Memory B cell (primary cell): ENCODE data around the gene TBX4.
"Not testable (repeated sequence)": the region's sequence is repeated elsewhere in the genome, so short reads cannot be mapped to it uniquely, and the experiment has no call there.

Source experiments
- ATAC-seq: fragments of 150-1000 bp; cut with Tn5 transposase; 2 replicates; pipeline ENCODE4 v1.10.0; 2021; ENCODE audit warnings: low read depth, mild to moderate bottlenecking, moderate library complexity
- DNase-seq, 2 donors: peaks; one replicate each; pipeline ENCODE4 v3.0.0; 2022; ENCODE audit warnings: low spot score in 2 of 2
- H3K27ac Mint-ChIP-seq: one replicate; pipeline ENCODE4 v1.8.0; 2022; ENCODE audit warnings: mild to moderate bottlenecking, moderate library complexity, mixed read lengths
- H3K27me3 Mint-ChIP-seq: one replicate; pipeline ENCODE4 v1.8.0; 2022; ENCODE audit warnings: mixed read lengths
- H3K36me3 Mint-ChIP-seq: one replicate; pipeline ENCODE4 v1.8.0; 2022; ENCODE audit warnings: mild to moderate bottlenecking, mixed read lengths
- H3K4me1 Mint-ChIP-seq: one replicate; pipeline ENCODE4 v1.8.0; 2022; ENCODE audit warnings: mixed read lengths
- H3K4me3 Mint-ChIP-seq: one replicate; pipeline ENCODE4 v1.8.0; 2022; ENCODE audit warnings: mild to moderate bottlenecking, moderate library complexity, mixed read lengths
- H3K9me3 Mint-ChIP-seq: one replicate; pipeline ENCODE4 v1.8.0; 2022; ENCODE audit warnings: mixed read lengths

The TBX4 gene

GRCh38 chr17:61504697-61505096 lies 52.5 kb downstream of the TBX4 start:
- Mint-ChIP-seq H3K27ac (no peak overlapping the region), H3K27me3 (peaks cover 16% of the 10 kb centered on the region), H3K36me3 (peaks cover 2% of the 10 kb centered on the region), H3K4me1 (no peaks in the 10 kb centered on the region), H3K4me3 (no peak overlapping the region), H3K9me3 (no peaks in the 10 kb centered on the region)
- no peak for DNase-seq
- no peak for ATAC-seq

GRCh38 chr17:61505846-61506627 lies 53.8 kb downstream of the TBX4 start:
- Mint-ChIP-seq H3K27me3 (peaks cover 15% of the 10 kb centered on the region), H3K27ac (no peak overlapping the region), H3K36me3 (peaks cover 2% of the 10 kb centered on the region), H3K4me1 (no peaks in the 10 kb centered on the region), H3K9me3 (no peaks in the 10 kb centered on the region), H3K4me3 (no peak overlapping the region)
- DNase-seq (no peak), ATAC-seq (no peak)

GRCh38 chr17:61507383-61508066 lies 55.3 kb downstream of the TBX4 start:
- no peak overlapping the region for H3K27ac Mint-ChIP-seq
- no peaks in the 10 kb centered on the region for H3K9me3 Mint-ChIP-seq
- H3K4me1 Mint-ChIP-seq, result no peaks in the 10 kb centered on the region
- ATAC-seq, result no peak
- H3K36me3 Mint-ChIP-seq, result peaks cover 2% of the 10 kb centered on the region
- no peak for DNase-seq
- H3K4me3 Mint-ChIP-seq, result no peak overlapping the region
- peaks cover 16% of the 10 kb centered on the region for H3K27me3 Mint-ChIP-seq

DNA sequence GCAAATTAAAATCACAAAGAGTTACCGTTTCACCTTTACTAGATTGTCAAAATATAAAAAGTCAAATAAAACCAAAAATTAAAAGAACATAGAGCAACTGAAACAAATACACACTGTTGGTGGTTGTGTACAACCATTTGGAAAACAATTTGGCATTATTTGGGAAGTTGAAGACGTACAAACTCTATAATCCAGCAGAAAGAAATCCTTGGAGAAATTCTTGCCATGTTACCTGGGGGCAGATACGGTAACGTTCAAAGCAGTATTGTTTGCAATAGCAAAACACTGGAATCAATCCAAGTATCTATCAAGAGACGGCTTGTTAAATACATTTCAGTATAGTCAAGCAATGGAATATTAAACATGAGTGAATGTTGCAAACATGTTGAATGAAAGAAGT lies 56.7 kb downstream of the TBX4 start:
- ATAC-seq (no peak), DNase-seq (no peak)
- Mint-ChIP-seq H3K27ac (no peak overlapping the region), H3K4me1 (no peaks in the 10 kb centered on the region), H3K9me3 (no peaks in the 10 kb centered on the region), H3K4me3 (no peak overlapping the region), H3K36me3 (peaks cover 2% of the 10 kb centered on the region), H3K27me3 (peaks cover 19% of the 10 kb centered on the region)

- peaks cover 19% of the 10 kb centered on the region for H3K27me3 Mint-ChIP-seq
- not testable (repeated sequence) for ATAC-seq, H3K4me3 Mint-ChIP-seq, H3K27ac Mint-ChIP-seq, H3K36me3 Mint-ChIP-seq, H3K9me3 Mint-ChIP-seq, H3K4me1 Mint-ChIP-seq, DNase-seq
These were observed 57.2 kb downstream of the TBX4 start for GRCh38 chr17:61509454-61509853.

DNA sequence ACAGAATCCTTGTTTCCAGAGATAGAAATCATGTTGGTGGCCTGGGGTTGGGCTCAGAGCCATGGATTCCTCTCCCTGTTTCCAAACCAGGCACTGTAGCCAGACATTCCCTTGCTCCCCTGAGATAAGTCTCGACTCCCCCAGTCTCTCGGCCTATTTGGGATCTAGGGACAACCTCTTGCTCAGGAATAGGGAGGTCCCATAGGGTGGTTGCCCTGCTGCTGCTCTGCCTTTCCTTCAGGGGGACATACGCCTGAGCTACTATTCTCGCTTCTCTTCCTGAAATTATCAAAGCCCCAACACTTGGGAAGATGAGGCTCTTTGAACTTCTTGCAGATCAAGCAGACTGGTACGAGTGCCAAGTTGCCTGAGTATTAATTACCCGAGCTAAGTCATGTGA lies 58.0 kb downstream of the TBX4 start:
- no peaks in the 10 kb centered on the region for H3K9me3 Mint-ChIP-seq
- ATAC-seq (no peak), DNase-seq (no peak)
- H3K27me3 Mint-ChIP-seq, result peaks cover 16% of the 10 kb centered on the region
- H3K36me3 Mint-ChIP-seq, result no peaks in the 10 kb centered on the region
- H3K4me1 Mint-ChIP-seq, result no peaks in the 10 kb centered on the region
- H3K27ac Mint-ChIP-seq, result no peak overlapping the region
- H3K4me3 Mint-ChIP-seq, result no peak overlapping the region

- ATAC-seq, result no peak
- peaks cover 13% of the 10 kb centered on the region for H3K27me3 Mint-ChIP-seq
- no peak overlapping the region for H3K27ac Mint-ChIP-seq
- no peak for DNase-seq
- no peaks in the 10 kb centered on the region for H3K36me3 Mint-ChIP-seq
- H3K9me3 Mint-ChIP-seq, result no peaks in the 10 kb centered on the region
- no peaks in the 10 kb centered on the region for H3K4me1 Mint-ChIP-seq
- no peak overlapping the region for H3K4me3 Mint-ChIP-seq
These were observed 58.8 kb downstream of the TBX4 start for GRCh38 chr17:61510991-61511390.

DNA sequence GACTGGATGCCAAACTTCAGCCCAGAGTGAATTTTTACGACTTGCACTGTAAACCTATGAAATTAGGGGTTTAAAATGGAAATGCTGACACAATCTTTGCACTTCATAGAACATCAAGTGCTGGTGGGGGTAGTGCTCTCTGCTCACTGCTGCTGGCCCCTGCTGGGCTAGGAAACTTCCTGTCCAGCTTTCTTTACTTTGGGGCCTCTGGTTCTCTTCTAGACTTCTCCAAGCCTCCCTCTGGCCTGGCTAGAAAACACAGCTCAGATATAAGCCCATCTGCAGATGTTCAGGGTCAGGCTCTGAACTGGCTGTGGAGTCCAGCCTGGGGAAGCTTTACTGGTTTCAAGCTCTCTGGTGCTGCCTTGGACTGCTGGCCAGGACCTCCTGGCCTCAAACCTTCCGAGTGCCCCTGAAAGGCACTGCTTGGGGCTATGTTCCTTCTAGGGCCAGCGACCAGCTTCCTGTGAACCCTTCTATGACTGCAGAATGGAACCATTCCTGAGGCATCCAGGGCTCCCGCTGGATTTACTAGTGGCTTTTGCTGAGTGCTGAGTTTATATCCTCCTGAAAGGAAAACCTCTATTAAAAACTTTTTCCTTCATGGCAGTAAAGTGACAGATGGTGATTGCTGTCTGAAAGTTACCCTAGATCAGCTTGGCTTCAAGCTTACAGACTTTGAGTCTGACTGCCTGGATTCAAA lies 59.4 kb downstream of the TBX4 start:
- H3K9me3 Mint-ChIP-seq, result no peaks in the 10 kb centered on the region
- DNase-seq (no peak), ATAC-seq (no peak)
- no peak overlapping the region for H3K4me3 Mint-ChIP-seq
- H3K36me3 Mint-ChIP-seq, result no peaks in the 10 kb centered on the region
- no peak overlapping the region for H3K27ac Mint-ChIP-seq
- H3K27me3 Mint-ChIP-seq, result peaks cover 12% of the 10 kb centered on the region
- no peaks in the 10 kb centered on the region for H3K4me1 Mint-ChIP-seq

- Mint-ChIP-seq H3K4me1 (no peaks in the 10 kb centered on the region), H3K36me3 (no peaks in the 10 kb centered on the region), H3K27ac (no peak overlapping the region), H3K27me3 (peaks cover 5% of the 10 kb centered on the region), H3K4me3 (no peak overlapping the region), H3K9me3 (no peaks in the 10 kb centered on the region)
- ATAC-seq (no peak), DNase-seq (no peak)
These were observed 62.3 kb downstream of the TBX4 start for GRCh38 chr17:61514491-61514890.

DNA sequence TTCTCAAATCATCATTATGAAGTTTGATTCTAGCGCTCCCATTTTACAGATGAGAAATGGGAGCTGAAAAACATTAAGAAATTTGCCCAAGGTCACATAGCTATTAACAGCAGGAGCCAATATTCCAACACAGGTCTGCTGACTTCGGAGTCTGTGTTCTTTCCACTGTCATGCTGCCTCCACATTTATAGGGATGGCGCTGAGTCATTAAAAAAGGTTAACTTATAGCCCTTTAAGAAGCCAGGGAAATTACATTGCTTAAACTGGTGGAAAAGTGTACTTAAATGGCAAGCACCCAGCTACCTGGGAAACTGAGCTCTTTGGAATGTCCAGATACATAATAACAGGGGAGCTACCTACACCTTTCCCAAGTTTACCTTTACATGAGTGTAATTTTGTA lies 65.0 kb downstream of the TBX4 start:
- ATAC-seq (no peak), DNase-seq (no peak)
- Mint-ChIP-seq H3K4me1 (no peaks in the 10 kb centered on the region), H3K27ac (no peak overlapping the region), H3K9me3 (no peaks in the 10 kb centered on the region), H3K4me3 (no peak overlapping the region), H3K27me3 (peaks cover 4% of the 10 kb centered on the region), H3K36me3 (no peaks in the 10 kb centered on the region)

GRCh38 chr17:61517843-61518606 lies 65.8 kb downstream of the TBX4 start:
- DNase-seq (no peak), ATAC-seq (no peak)
- H3K27ac Mint-ChIP-seq, result no peak overlapping the region
- H3K4me3 Mint-ChIP-seq, result no peak overlapping the region
- no peaks in the 10 kb centered on the region for H3K36me3 Mint-ChIP-seq
- H3K9me3 Mint-ChIP-seq, result no peaks in the 10 kb centered on the region
- H3K27me3 Mint-ChIP-seq, result no peaks in the 10 kb centered on the region
- no peaks in the 10 kb centered on the region for H3K4me1 Mint-ChIP-seq

- Mint-ChIP-seq H3K9me3 (no peaks in the 10 kb centered on the region), H3K4me3 (no peak overlapping the region), H3K27me3 (peaks cover 2% of the 10 kb centered on the region), H3K36me3 (no peaks in the 10 kb centered on the region), H3K27ac (no peak overlapping the region), H3K4me1 (no peaks in the 10 kb centered on the region)
- ATAC-seq (no peak), DNase-seq (no peak)
These were observed 66.9 kb downstream of the TBX4 start for GRCh38 chr17:61519139-61519538.

DNA sequence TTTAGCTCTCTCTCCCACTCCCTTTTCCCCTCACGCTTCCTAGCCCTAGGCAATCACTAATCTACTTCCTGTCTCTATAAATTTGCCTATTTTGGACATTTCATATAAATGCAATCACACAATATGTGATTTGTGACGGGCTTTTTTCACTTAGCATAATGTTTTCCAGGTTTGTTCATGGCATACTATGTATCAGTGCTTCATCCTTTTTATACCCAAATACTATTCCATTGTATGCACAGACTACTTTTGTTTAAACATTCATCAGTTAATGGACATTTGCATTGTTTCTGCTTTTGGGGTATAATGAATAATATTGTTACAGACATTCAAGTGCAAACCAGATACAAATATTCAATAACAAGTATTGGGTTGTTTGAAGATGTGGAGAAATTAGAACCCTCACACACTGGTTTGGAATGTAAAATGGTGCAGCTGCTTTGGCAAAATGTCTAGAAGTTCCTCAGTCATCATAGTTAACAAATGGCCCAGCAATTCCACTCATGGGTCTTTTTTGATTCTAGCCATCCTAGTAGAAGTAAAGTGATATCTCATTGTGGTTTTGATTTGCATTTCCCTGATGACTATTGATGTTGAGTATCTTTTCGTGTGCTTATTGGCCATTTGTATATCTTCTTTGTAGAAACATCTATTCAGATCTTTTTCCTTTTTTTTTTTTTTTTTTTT lies 67.7 kb downstream of the TBX4 start:
- H3K9me3 Mint-ChIP-seq, result no peaks in the 10 kb centered on the region
- no peaks in the 10 kb centered on the region for H3K4me1 Mint-ChIP-seq
- ATAC-seq (no peak), DNase-seq (no peak)
- H3K36me3 Mint-ChIP-seq, result no peaks in the 10 kb centered on the region
- H3K27ac Mint-ChIP-seq, result no peak overlapping the region
- H3K27me3 Mint-ChIP-seq, result peaks cover 2% of the 10 kb centered on the region
- H3K4me3 Mint-ChIP-seq, result no peak overlapping the region
